Germinal center (tissue), 1 donor: Measurements from ENCODE around the gene MEG3.

Source experiments
- DNase-seq: peaks from one replicate; pipeline ENCODE4 v3.0.0; 2012; ENCODE audit warnings: mixed read lengths, low spot score

Gene MEG3

DNA sequence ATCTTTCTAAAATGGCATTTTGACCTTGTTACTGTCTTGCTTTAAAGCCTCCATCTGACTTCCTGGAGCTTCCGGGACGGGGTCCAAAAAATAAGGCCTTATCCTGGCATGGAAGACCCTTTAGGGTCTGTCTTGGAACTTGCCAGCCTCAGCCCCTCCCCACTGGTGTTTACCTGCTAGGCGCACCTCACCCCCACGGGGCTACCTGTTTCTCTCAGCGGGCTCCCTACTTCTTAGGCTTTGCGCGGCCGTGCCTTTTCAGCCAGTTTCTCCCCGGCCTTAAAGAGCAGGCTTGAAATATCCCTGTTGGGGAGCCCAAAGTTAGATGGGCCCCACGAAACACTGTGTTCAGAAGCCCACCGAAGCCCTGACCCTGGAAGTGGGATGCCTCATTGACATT, 72.5 kb downstream of the MEG3 start:
- no peak for DNase-seq

DNA sequence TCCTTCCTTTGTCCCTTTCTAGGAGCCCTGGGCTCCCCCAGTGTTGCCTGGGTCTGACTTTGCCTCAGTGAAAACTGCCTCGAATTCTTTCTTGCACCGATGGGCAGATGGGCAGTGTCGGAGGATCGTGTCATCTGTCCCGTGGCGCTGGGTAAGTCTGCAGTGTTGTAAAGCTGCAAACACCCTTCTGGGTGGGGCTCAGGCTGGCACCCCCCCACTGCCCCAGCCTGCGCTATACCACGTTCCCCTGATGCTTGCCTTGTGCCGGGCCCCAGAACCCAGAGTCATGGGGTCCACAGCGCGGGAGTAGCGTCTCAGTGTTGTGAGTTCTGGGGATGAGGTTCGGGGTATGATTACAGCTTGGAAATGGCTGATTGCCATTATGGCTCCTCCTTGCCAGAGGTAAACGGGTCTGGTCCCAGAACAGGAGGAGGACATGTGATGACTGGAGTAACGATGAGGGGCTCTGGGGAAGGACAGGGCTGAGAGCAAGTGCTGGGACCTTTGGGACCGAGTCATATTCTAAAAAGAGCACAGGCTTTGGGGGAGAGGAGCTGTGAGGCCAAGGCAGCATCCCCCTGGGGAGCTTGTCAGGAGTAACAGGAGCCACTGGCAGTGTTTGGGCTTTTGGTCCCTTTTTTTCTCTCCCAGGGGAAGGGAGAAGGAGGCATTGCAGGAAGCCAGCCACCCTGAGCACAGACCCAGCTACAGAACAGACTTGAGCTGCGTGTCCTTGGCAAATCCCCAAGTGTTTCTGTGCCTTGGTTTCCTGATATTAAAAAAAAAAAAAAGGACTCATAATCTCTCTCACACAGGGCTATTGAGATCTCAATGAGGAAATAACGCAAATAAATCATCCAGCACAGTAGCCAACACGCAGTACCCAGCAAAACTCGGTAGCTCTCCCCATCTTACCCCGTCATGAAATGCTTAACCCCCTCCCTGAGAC, 73.3 kb downstream of the MEG3 start:
- no peak for DNase-seq

- no peak for DNase-seq
These were observed 74.2 kb downstream of the MEG3 start for GRCh38 chr14:100899884-100900771.

DNA sequence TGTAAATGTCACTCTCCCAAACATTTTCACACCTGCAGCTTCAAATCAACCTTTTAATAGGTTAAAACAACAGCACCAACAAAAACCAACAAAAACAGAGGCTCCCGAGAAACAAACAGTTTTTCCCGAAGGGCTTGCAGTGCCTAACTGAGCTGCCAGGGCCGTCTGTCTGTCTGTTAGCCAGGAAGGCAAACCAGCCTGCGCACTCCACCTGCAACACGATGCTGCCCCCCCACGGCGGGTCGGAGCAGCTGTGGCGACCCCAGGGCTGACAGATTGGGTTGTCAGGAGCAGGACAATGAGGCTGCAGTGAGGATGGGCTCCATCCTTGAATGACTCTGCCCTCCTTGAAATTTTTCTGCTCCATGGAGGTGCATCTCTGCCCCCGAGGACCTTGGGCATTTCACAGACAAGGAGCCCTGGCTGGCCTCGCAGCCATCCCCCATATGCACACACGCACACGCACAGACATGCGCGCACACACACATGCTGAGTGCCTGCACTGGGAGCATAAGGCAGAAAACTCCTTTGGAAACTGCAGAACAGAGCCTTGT, 75.0 kb downstream of the MEG3 start:
- no peak for DNase-seq

GRCh38 chr14:100901391-100902183, 75.7 kb downstream of the MEG3 start:
- no peak for DNase-seq

- DNase-seq = no peak
These were observed 76.6 kb downstream of the MEG3 start for GRCh38 chr14:100902295-100903133.

- DNase-seq = no peak
These were observed 77.2 kb downstream of the MEG3 start for GRCh38 chr14:100903134-100903468.

- DNase-seq = no peak
These were observed 77.8 kb downstream of the MEG3 start, which contains the start of gene RTL1 for GRCh38 chr14:100903672-100904185. Gene RTL1, minus strand, starts transcription at chr14:100903722. Its CDS starts 18,934 bp downstream, at chr14:100884788.

DNA sequence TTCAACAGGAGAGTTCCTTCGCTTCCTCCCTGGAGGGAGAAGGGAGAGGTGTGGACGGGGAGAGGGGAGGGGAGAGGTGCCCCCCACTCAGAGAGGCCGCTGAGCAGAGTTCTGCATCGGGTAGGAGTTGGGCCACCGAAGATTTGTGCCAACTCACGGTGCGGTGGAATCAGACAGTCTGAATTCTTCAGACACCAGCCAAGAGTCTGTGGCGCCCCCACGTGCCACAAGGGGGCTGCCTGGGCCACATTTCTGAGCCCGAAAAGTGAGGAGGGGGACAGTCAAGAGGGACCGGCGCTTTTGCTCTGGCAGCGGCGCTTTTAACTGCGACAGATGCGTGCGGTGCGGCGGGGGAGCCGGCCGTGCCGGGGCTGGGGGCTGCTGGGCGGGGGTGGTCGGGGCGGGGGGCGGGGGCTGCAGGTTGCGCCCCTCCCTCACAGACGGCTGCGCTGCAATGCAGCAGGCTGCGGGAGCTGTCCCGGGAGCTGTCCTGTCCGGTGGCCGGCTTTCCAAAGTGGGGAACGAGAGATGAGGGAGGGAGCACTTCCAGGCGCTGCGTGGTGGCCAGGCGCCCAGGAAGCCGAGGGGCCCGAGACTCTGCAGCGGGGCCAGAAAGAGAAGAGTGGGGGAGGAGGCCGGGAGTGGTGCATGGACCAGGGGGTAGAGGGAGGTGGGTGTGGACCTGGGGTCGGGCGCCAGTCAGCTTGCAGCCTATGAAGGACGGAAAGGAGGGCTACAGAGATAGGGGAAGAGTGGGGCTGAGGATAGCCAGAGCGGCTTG, 78.6 kb downstream of the MEG3 start:
- no peak for DNase-seq

DNA sequence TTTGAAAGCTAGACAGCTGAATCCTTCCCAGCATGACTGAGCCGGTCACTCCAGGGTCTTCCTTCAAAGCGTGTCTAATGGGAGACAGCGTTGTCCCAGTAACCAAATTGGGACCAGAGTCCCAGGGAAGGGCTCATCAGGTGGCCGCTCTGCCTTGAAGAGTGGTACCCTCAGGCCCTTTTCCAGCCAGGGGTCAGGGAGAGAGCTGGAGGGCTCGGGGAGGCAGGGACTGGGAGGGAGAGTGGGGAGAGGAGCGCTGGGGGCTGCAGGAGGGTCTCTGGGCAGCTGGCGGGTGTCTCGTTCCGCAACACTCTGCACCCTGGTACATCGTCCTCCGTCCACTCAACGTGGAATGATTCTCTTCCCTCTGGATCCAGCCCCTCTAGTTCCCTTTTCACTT, 79.2 kb downstream of the MEG3 start:
- DNase-seq = no peak

DNA sequence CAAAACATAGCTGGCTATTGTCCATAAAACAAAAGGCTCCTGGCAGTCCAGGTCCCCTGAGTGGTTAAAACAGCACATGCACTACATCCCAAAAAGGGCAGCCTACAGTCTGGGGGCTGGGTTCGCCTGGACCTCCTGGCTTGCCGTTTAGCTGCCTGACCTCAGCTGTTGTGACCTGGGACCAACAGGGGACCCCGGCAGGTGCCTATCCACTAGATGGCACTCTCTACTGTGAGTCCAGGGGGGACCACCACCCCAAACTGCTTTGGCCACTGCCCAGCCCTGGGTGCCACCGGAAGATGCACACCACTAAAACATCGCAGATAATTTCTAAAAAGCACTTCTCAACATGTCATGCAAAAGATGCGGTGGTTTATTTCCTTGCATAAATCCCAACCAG, 80.5 kb downstream of the MEG3 start:
- DNase-seq = no peak

GRCh38 chr14:100907240-100907639, 81.3 kb downstream of the MEG3 start:
- DNase-seq = no peak

- DNase-seq = no peak
These were observed 83.5 kb downstream of the MEG3 start for GRCh38 chr14:100909439-100909838.
